Ramos (cell line): ENCODE results near the gene DEPDC5.

Experiments
- in situ Hi-C: fragments of 300-500 bp; cut with MboI; formaldehyde crosslinking; loops from one replicate; pipeline ENCODE4 v1.14.3; 2022; ENCODE audit warnings: low sequenced_read_pairs; ENCODE audit not compliant: unreplicated experiment

The DEPDC5 gene

GRCh38 chr22:31882971-31883370, 129.2 kb downstream of the DEPDC5 start:
- in situ Hi-C loops = no loop called here

GRCh38 chr22:31883989-31884388, 130.2 kb downstream of the DEPDC5 start:
- in situ Hi-C loops = no loop called here

- in situ Hi-C loops = no loop called here
Measured at GRCh38 chr22:31891366-31892079, 137.7 kb downstream of the DEPDC5 start.

- in situ Hi-C loops = no loop called here
Measured at GRCh38 chr22:31892080-31892433, 138.2 kb downstream of the DEPDC5 start.

- in situ Hi-C loops = no loop called here
Measured at GRCh38 chr22:31893460-31893859, 139.6 kb downstream of the DEPDC5 start.

- in situ Hi-C loops = no loop called here
Measured at GRCh38 chr22:31895411-31896123, 141.7 kb downstream of the DEPDC5 start.

GRCh38 chr22:31896472-31896871, 142.7 kb downstream of the DEPDC5 start:
- in situ Hi-C loops = no loop called here

- in situ Hi-C loops = no loop called here
Measured at GRCh38 chr22:31897842-31898805, 144.3 kb downstream of the DEPDC5 start.

GRCh38 chr22:31898926-31899325, 145.1 kb downstream of the DEPDC5 start:
- in situ Hi-C loops = no loop called here

- in situ Hi-C loops = no loop called here
Measured at GRCh38 chr22:31899669-31900068, 145.8 kb downstream of the DEPDC5 start.

GRCh38 chr22:31901388-31902137, 147.7 kb downstream of the DEPDC5 start:
- in situ Hi-C loops = no loop called here

- in situ Hi-C loops = no loop called here
Measured at GRCh38 chr22:31904651-31905050, 150.8 kb downstream of the DEPDC5 start.

GRCh38 chr22:31905356-31905755, 151.5 kb downstream of the DEPDC5 start:
- in situ Hi-C loops = no loop called here

- in situ Hi-C loops = no loop called here
Measured at GRCh38 chr22:31906086-31906485, 152.3 kb downstream of the DEPDC5 start.

GRCh38 chr22:31906569-31906968, 152.8 kb downstream of the DEPDC5 start:
- in situ Hi-C loops = no loop called here

GRCh38 chr22:31909977-31910376, 156.2 kb downstream of the DEPDC5 start:
- in situ Hi-C loops = no loop called here

GRCh38 chr22:31911565-31912406, 158.0 kb downstream of the DEPDC5 start:
- in situ Hi-C loops = no loop called here

- in situ Hi-C loops = no loop called here
Measured at GRCh38 chr22:31912407-31912743, 158.6 kb downstream of the DEPDC5 start.

- in situ Hi-C loops = no loop called here
Measured at GRCh38 chr22:31915586-31915985, 161.8 kb downstream of the DEPDC5 start.
